Osteoblast (primary cell): ENCODE data around the gene MUL1. TPM values are rescaled to one million over a fixed set of nuclear protein-coding genes. Genes with fewer than 3 reads are reported as not detected.

Experiments
- DNase-seq: peaks from one replicate; pipeline ENCODE4 v3.0.0; 2011; ENCODE audit warnings: low spot score, mixed read lengths; ENCODE audit not compliant: insufficient read length; ENCODE audit errors: missing footprints
- H2AFZ ChIP-seq: 2 replicates; pipeline ENCODE4 v1.6.0; 2011; ENCODE audit warnings: mild to moderate bottlenecking, low read length
- H3K27ac ChIP-seq: 2 replicates; pipeline ENCODE4 v1.5.1; 2011; ENCODE audit warnings: mild to moderate bottlenecking, low read depth, low read length, moderate library complexity
- H3K27me3 ChIP-seq: 2 replicates; pipeline ENCODE4 v1.6.0; 2012; ENCODE audit warnings: mild to moderate bottlenecking, control low read depth, inconsistent platforms, low read length, moderate library complexity; ENCODE audit not compliant: insufficient read depth
- H3K36me3 ChIP-seq: 2 replicates; pipeline ENCODE4 v1.5.1; 2011; ENCODE audit warnings: mild to moderate bottlenecking, low read length, control low read depth, moderate library complexity; ENCODE audit not compliant: insufficient read depth
- H3K4me1 ChIP-seq: 2 replicates; pipeline ENCODE4 v1.5.1; 2011; ENCODE audit warnings: mild to moderate bottlenecking, low read length, control low read depth, moderate library complexity; ENCODE audit not compliant: insufficient read depth
- H3K4me2 ChIP-seq: 2 replicates; pipeline ENCODE4 v1.6.0; 2011; ENCODE audit warnings: mild to moderate bottlenecking, low read length; ENCODE audit not compliant: insufficient read depth
- H3K4me3 ChIP-seq: fragments of 200-600 bp; sonication (generic); 3 replicates; pipeline ENCODE4 v1.5.1; 2012; ENCODE audit warnings: mild to moderate bottlenecking, low read length, inconsistent platforms; ENCODE audit not compliant: insufficient read depth
- H3K79me2 ChIP-seq: 2 replicates; pipeline ENCODE4 v1.6.0; 2012; ENCODE audit warnings: mild to moderate bottlenecking, low read length, control low read depth, inconsistent platforms; ENCODE audit not compliant: insufficient read depth
- H3K9me3 ChIP-seq: 2 replicates; pipeline ENCODE4 v1.5.1; 2011; ENCODE audit warnings: low read depth, low read length, control low read depth
- H4K20me1 ChIP-seq: 2 replicates; pipeline ENCODE4 v1.6.0; 2012; ENCODE audit warnings: mild to moderate bottlenecking, low read length, control low read depth; ENCODE audit not compliant: insufficient read depth
- total RNA-seq: library from RNA; depleted of rRNA; stranded (reverse); fragments of >200 nt; gene quantifications from 2 replicates; pipeline ENCODE4 v1.2.3, GENCODE V29; 2012
- TF ChIP-seq, protein P1 (sequence below): IDR thresholded peaks from 2 replicates; pipeline ENCODE4 v1.5.1; 2011; ENCODE audit warnings: mild to moderate bottlenecking, low read depth, low read length, moderate library complexity; ENCODE audit errors: extremely low read depth

The MUL1 gene
- total RNA-seq, 1 donor = 37.3 TPM

DNA sequence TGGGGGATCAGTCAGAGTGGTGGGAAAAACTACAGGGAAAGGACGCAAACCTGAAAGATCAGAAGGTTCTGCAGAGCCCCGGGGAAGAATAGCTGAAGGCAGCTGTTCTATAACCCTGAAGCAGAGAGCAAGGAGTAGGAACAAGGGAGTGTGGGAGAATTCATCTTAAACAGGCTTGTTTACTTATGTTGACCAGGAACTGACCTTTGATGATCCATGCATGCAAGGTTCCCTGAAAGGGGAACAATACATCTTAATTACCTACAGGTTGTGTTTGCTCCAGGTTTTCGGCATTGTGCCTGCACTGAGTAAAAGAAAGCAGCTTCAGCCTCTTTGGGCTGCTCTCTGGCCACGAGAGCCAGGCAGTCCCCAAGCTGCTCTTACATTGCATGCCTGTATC, 25.7 kb upstream of the MUL1 start:
- no peaks in the 10 kb centered on the region for H3K4me1 ChIP-seq
- H3K27me3 ChIP-seq = peaks cover 50% of the 10 kb centered on the region
- H3K79me2 ChIP-seq = no peaks in the 10 kb centered on the region
- no peak overlapping the region for H3K4me3 ChIP-seq
- peaks cover 4% of the 10 kb centered on the region for H3K9me3 ChIP-seq
- H3K4me2 ChIP-seq = no peak overlapping the region
- H3K36me3 ChIP-seq = no peaks in the 10 kb centered on the region
- no peak overlapping the region for H3K27ac ChIP-seq
- TF ChIP-seq, protein P1, sequence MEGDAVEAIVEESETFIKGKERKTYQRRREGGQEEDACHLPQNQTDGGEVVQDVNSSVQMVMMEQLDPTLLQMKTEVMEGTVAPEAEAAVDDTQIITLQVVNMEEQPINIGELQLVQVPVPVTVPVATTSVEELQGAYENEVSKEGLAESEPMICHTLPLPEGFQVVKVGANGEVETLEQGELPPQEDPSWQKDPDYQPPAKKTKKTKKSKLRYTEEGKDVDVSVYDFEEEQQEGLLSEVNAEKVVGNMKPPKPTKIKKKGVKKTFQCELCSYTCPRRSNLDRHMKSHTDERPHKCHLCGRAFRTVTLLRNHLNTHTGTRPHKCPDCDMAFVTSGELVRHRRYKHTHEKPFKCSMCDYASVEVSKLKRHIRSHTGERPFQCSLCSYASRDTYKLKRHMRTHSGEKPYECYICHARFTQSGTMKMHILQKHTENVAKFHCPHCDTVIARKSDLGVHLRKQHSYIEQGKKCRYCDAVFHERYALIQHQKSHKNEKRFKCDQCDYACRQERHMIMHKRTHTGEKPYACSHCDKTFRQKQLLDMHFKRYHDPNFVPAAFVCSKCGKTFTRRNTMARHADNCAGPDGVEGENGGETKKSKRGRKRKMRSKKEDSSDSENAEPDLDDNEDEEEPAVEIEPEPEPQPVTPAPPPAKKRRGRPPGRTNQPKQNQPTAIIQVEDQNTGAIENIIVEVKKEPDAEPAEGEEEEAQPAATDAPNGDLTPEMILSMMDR = no peak
- no peak for DNase-seq
- no peak overlapping the region for H2AFZ ChIP-seq
- no peaks in the 10 kb centered on the region for H4K20me1 ChIP-seq

DNA sequence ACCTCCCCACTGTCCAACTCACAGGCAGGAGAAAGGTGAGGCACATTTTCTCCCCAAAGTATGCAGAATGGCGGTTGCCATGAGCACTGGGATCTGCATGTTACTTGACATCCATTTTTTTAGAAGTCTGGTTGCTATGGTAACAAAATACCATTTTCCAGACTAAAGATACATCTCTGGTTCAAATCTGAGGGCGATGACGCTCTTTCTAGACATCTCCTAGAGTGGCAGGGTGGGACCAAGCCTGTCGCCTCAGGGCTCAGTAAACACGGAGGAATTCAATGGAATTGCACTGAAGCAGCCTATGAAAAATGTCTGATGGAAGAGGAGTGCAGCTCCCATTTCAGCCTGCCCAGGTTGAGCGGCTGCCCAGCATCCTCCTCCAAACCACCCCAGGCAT, 22.9 kb upstream of the MUL1 start:
- TF ChIP-seq, protein P1 = no peak
- H3K4me2 ChIP-seq = no peak overlapping the region
- H3K4me1 ChIP-seq = no peaks in the 10 kb centered on the region
- H3K79me2 ChIP-seq = no peaks in the 10 kb centered on the region
- H3K27me3 ChIP-seq = peaks cover 75% of the 10 kb centered on the region
- H3K4me3 ChIP-seq = no peak overlapping the region
- no peak for DNase-seq
- no peaks in the 10 kb centered on the region for H3K36me3 ChIP-seq
- H3K9me3 ChIP-seq = peaks cover 4% of the 10 kb centered on the region
- no peak overlapping the region for H3K27ac ChIP-seq
- no peaks in the 10 kb centered on the region for H4K20me1 ChIP-seq
- H2AFZ ChIP-seq = no peak overlapping the region

DNA sequence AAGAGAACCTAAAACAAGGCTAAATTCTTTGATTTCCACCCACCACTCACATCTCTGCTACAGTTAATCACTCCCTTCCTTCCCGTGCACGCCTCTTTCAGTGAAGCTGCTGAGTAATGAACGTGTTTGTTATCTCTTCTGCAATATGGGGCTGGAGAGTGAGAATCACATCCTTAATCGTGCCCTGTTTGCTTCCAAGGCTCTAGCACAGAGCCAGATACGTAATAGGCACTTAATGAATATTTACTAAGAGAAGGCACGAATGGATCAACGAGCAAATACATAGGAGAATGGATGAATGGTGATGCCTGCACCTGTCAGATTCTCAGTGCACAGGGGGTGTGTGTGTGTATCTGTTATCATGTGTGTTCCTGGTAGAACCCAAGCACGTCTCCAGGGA, 22.4 kb upstream of the MUL1 start:
- H3K4me1 ChIP-seq = no peaks in the 10 kb centered on the region
- TF ChIP-seq, protein P1 = no peak
- H3K4me2 ChIP-seq = no peak overlapping the region
- DNase-seq = no peak
- no peaks in the 10 kb centered on the region for H4K20me1 ChIP-seq
- H2AFZ ChIP-seq = no peak overlapping the region
- peaks cover 75% of the 10 kb centered on the region for H3K27me3 ChIP-seq
- no peak overlapping the region for H3K27ac ChIP-seq
- peaks cover 4% of the 10 kb centered on the region for H3K9me3 ChIP-seq
- no peaks in the 10 kb centered on the region for H3K36me3 ChIP-seq
- H3K79me2 ChIP-seq = no peaks in the 10 kb centered on the region
- H3K4me3 ChIP-seq = no peak overlapping the region

DNA sequence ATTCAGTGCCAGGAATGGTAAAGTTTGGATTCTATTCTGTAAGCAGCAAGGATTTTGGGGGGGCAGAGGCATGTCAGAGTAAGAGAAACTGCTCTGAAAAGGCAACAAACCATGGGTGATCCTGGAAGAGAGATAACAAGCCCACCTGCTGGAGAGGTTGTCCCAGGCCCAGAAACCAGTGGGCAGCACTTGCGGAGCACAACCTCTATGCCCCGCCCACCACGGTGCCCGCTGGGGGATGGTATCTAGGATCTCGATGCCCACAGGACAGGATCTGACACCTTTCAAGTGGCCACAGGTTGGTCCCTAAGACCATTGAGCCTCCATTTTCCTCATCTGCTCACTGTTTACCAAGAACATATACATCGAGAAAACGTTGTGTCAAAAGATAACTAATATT, 20.3 kb upstream of the MUL1 start:
- Histone ChIP-seq H3K79me2 (no peaks in the 10 kb centered on the region), H2AFZ (no peak overlapping the region), H4K20me1 (no peaks in the 10 kb centered on the region), H3K27ac (no peak overlapping the region), H3K4me2 (no peak overlapping the region), H3K36me3 (no peaks in the 10 kb centered on the region), H3K9me3 (peaks cover 4% of the 10 kb centered on the region), H3K4me3 (no peak overlapping the region), H3K4me1 (no peaks in the 10 kb centered on the region), H3K27me3 (peaks cover 62% of the 10 kb centered on the region)
- TF ChIP-seq, protein P1 = no peak
- no peak for DNase-seq
